IMR-90 (cell line): ENCODE results near the gene RRP1B. TPM values are rescaled to one million over a fixed set of nuclear protein-coding genes. Genes with fewer than 3 reads are reported as not detected.
"Not testable (repeated sequence)": the region's sequence is repeated elsewhere in the genome, so short reads cannot be mapped to it uniquely, and the experiment has no call there.

Experiments
- ATAC-seq: fragments of 200-7000 bp; cut with Tn5 transposase; 2 replicates; pipeline ENCODE4 v1.9.1; 2020; ENCODE audit warnings: low read depth, mild to moderate bottlenecking, moderate library complexity
- BruUV-seq: library from RNA; stranded (reverse); fragments of 400-500 nt; replicated peaks from 2 replicates; lab custom pipeline; 2021; lab: Mats Ljungman, UMichigan
- CTCF ChIA-PET: fragments of 300-600 bp; formaldehyde crosslinking; extraction: SDS; loops from one replicate; lab custom pipeline; 2021; ENCODE audit warnings: antibody characterized with exemption; lab: Yijun Ruan, JAX
- POLR2A ChIA-PET: fragments of 300-600 bp; sonication (Branson Sonifier 250); formaldehyde crosslinking; loops from one replicate; lab custom pipeline; 2022; ENCODE audit warnings: antibody characterized with exemption; ENCODE audit not compliant: unreplicated experiment; lab: Charles Lee
- DNase-seq: peaks from one replicate; pipeline ENCODE4 v3.0.0; 2013
- H2AFZ ChIP-seq: replicated peaks from 2 replicates; pipeline ENCODE3; 2013; ENCODE audit warnings: low read length, mild to moderate bottlenecking; ENCODE audit not compliant: poor library complexity
- H2AK5ac ChIP-seq: 2 replicates; pipeline ENCODE4 v1.6.1; 2013; ENCODE audit warnings: low read depth, low read length, inconsistent platforms
- H2AK9ac ChIP-seq: replicated peaks from 2 replicates; pipeline ENCODE3; 2013; ENCODE audit warnings: mild to moderate bottlenecking, low read depth, low read length, moderate library complexity; ENCODE audit not compliant: poor library complexity
- H2BK120ac ChIP-seq: 2 replicates; pipeline ENCODE4 v1.6.1; 2013; ENCODE audit warnings: low read depth, low read length, inconsistent platforms
- H2BK15ac ChIP-seq: 3 replicates; pipeline ENCODE4 v1.6.1; 2013; ENCODE audit warnings: low read depth, low read length, inconsistent platforms
- H2BK20ac ChIP-seq: 2 replicates; pipeline ENCODE4 v1.6.1; 2013; ENCODE audit warnings: low read depth, mild to moderate bottlenecking, inconsistent platforms, low read length, moderate library complexity
- H2BK5ac ChIP-seq: 2 replicates; pipeline ENCODE4 v1.6.1; 2013; ENCODE audit warnings: mild to moderate bottlenecking, low read depth, low read length, inconsistent platforms; ENCODE audit not compliant: poor library complexity, severe bottlenecking
- H3K14ac ChIP-seq: replicated peaks from 2 replicates; pipeline ENCODE4 v1.6.1; 2013; ENCODE audit warnings: low read depth, low read length, inconsistent platforms
- H3K18ac ChIP-seq: 2 replicates; pipeline ENCODE4 v1.6.1; 2013; ENCODE audit warnings: low read depth, low read length, control low read depth
- H3K23ac ChIP-seq: 2 replicates; pipeline ENCODE4 v1.6.1; 2013; ENCODE audit warnings: low read depth, low read length, inconsistent platforms
- H3K27ac ChIP-seq: 2 replicates; pipeline ENCODE4 v1.5.1; 2013; ENCODE audit warnings: mild to moderate bottlenecking, control low read depth, low read length; ENCODE audit not compliant: insufficient read depth
- H3K27me3 ChIP-seq: 2 replicates; pipeline ENCODE4 v1.6.1; 2013; ENCODE audit warnings: low read length; ENCODE audit not compliant: control insufficient read depth, insufficient read depth
- H3K36me3 ChIP-seq: 2 replicates; pipeline ENCODE4 v1.6.1; 2013; ENCODE audit warnings: low read length, mixed read lengths; ENCODE audit not compliant: control insufficient read depth, insufficient read depth
- H3K4ac ChIP-seq: 2 replicates; pipeline ENCODE4 v1.6.1; 2013; ENCODE audit warnings: low read depth, low read length, inconsistent platforms
- H3K4me1 ChIP-seq: 2 replicates; pipeline ENCODE4 v1.6.1; 2013; ENCODE audit warnings: low read length, mixed read lengths; ENCODE audit not compliant: control insufficient read depth, insufficient read depth
- H3K4me2 ChIP-seq: 2 replicates; pipeline ENCODE4 v1.6.1; 2013; ENCODE audit warnings: low read depth, mild to moderate bottlenecking, control low read depth, low read length, moderate library complexity
- H3K4me3 ChIP-seq: 2 replicates; pipeline ENCODE4 v1.5.1; 2013; ENCODE audit warnings: low read depth, mild to moderate bottlenecking, control low read depth, low read length, moderate library complexity; ENCODE audit not compliant: insufficient read depth
- H3K56ac ChIP-seq: 2 replicates; pipeline ENCODE4 v1.6.1; 2013; ENCODE audit warnings: low read length, inconsistent platforms; ENCODE audit not compliant: insufficient read depth; ENCODE audit errors: extremely low read depth
- H3K79me1 ChIP-seq, 2 experiments: 2 replicates each; pipeline ENCODE4 v1.6.1; 2013; ENCODE audit warnings: low read length in 2 of 2, inconsistent platforms in 1 of 2, low read depth in 1 of 2
- H3K9ac ChIP-seq: 2 replicates; pipeline ENCODE4 v1.6.1; 2013; ENCODE audit warnings: low read depth, low read length, control low read depth
- H3K9me1 ChIP-seq: 2 replicates; pipeline ENCODE4 v1.6.1; 2013; ENCODE audit warnings: low read length, inconsistent platforms; ENCODE audit not compliant: insufficient read depth
- H3K9me3 ChIP-seq: 2 replicates; pipeline ENCODE4 v1.6.1; 2013; ENCODE audit warnings: low read length; ENCODE audit not compliant: control insufficient read depth, insufficient read depth
- H4K20me1 ChIP-seq: 2 replicates; pipeline ENCODE4 v1.6.1; 2013; ENCODE audit warnings: low read length, inconsistent platforms; ENCODE audit not compliant: insufficient read depth
- H4K5ac ChIP-seq: 2 replicates; pipeline ENCODE4 v1.6.1; 2013; ENCODE audit warnings: mild to moderate bottlenecking, low read depth, low read length, control low read depth
- H4K8ac ChIP-seq, 2 experiments: 2 replicates each; pipeline ENCODE4 v1.6.1; 2013; ENCODE audit warnings: low read depth in 2 of 2, low read length in 2 of 2, control low read depth in 1 of 2, inconsistent platforms in 1 of 2
- H4K91ac ChIP-seq: 2 replicates; pipeline ENCODE4 v1.6.1; 2013; ENCODE audit warnings: low read depth, low read length, inconsistent platforms; ENCODE audit not compliant: insufficient read depth
- WGBS, 2 experiments: methylation state at CpG; one replicate each; pipeline versions ENCODE4 v1.1.5 to v1.1.7; 2013; ENCODE audit warnings: missing lambda C conversion rate in 2 of 2; ENCODE audit not compliant: insufficient read length in 1 of 2; ENCODE audit errors: extremely low coverage in 2 of 2; 5-methylcytosine and 5-hydroxymethylcytosine counted together
- dilution Hi-C: fragments of 300-500 bp; cut with HindIII; formaldehyde crosslinking; loops from one replicate; pipeline ENCODE4 v1.14.3; 2018; ENCODE audit warnings: low sequenced_read_pairs; ENCODE audit not compliant: unreplicated experiment
- in situ Hi-C: fragments of 300-500 bp; cut with MboI; formaldehyde crosslinking; loops from 3 replicates; pipeline ENCODE4 v1.14.3; 2019; ENCODE audit warnings: low sequenced_read_pairs, inconsistent platforms, mixed read lengths
- intact Hi-C: fragments of 100-400 bp; cut with micrococcal nuclease; formaldehyde crosslinking; loops from 2 replicates; pipeline ENCODE4 v1.10.0; 2022
- polyA plus RNA-seq, 3 experiments: library from polyadenylated mRNA; depleted of rRNA; stranded (reverse); fragments of >200 nt; gene quantifications; 2 replicates each; pipeline ENCODE4 v1.2.3, GENCODE V29; 2012; ENCODE audit warnings: low replicate concordance in 1 of 3
- total RNA-seq: library from RNA; depleted of rRNA; stranded (reverse); fragments of >200 nt; gene quantifications from 2 replicates; pipeline ENCODE4 v1.2.3, GENCODE V29; 2012

RRP1B gene
- total and polyA plus RNA-seq, 2 of the 4 experiments (the other 2 are of a cell fraction), result 11.1 to 16.1 TPM

DNA sequence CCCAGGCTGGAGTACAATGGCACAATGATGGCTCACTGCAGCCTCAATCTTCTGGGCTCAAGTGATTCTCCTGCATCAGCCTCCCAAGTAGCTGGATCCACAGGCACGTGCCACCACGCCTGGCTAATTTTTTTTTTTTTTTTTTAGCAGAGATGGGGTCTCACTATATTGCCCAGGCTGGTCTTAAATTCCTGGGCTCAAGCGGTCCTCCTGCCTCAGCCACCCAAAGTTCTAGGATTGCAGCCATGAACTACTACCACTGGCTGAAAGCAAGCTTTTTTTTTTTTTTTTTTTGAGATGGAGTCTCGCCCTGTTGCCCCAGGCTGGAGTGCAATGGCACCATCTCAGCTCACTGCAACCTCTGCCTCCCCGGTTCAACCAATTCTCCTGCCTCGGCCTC lies 53.8 kb downstream of the RRP1B start:
- H3K27me3 ChIP-seq, H2BK5ac ChIP-seq, H3K56ac ChIP-seq, H2AK5ac ChIP-seq, H3K4me3 ChIP-seq, H2AFZ ChIP-seq, H3K79me1 ChIP-seq, dilution Hi-C loops, H3K4ac ChIP-seq, H3K23ac ChIP-seq, H3K14ac ChIP-seq, H3K9me3 ChIP-seq, POLR2A ChIA-PET, H3K4me2 ChIP-seq, ATAC-seq, in situ Hi-C loops, H3K9me1 ChIP-seq, H4K91ac ChIP-seq, H2BK20ac ChIP-seq, intact Hi-C loops, H4K5ac ChIP-seq, H3K18ac ChIP-seq, H3K36me3 ChIP-seq, H2BK120ac ChIP-seq, CTCF ChIA-PET, H3K4me1 ChIP-seq, BruUV-seq, DNase-seq, H3K9ac ChIP-seq, H3K27ac ChIP-seq, H4K20me1 ChIP-seq, H2BK15ac ChIP-seq, H4K8ac ChIP-seq, H2AK9ac ChIP-seq: not testable (repeated sequence)
- WGBS, 2 experiments, result 100% methylated on average over 1 of the region's 6 CpGs; no CpG with 5 or more reads in 1 of the 2 experiments
